Parathyroid adenoma (tissue), 2 donors: ENCODE measurements around the gene CNFN.

Source experiments
- H2AFZ ChIP-seq: fragments of 300-600 bp; sonication (generic); one replicate; pipeline ENCODE4 v1.7.0; 2017; ENCODE audit warnings: antibody characterized with exemption, mild to moderate bottlenecking
- H3K27ac ChIP-seq: fragments of 300-600 bp; sonication (generic); one replicate; pipeline ENCODE4 v1.7.0; 2017
- H3K27me3 ChIP-seq: fragments of 300-600 bp; sonication (generic); one replicate; pipeline ENCODE4 v1.7.0; 2017; ENCODE audit warnings: low read length; ENCODE audit not compliant: control insufficient read depth, insufficient read depth
- H3K36me3 ChIP-seq: fragments of 300-600 bp; sonication (generic); one replicate; pipeline ENCODE4 v1.7.0; 2017; ENCODE audit warnings: low read length; ENCODE audit not compliant: control insufficient read depth, insufficient read depth
- H3K4me1 ChIP-seq: fragments of 300-600 bp; sonication (generic); one replicate; pipeline ENCODE4 v1.7.0; 2017; ENCODE audit warnings: control low read depth
- H3K4me2 ChIP-seq: fragments of 300-600 bp; sonication (generic); one replicate; pipeline ENCODE4 v1.7.0; 2017; ENCODE audit warnings: low read length
- H3K4me3 ChIP-seq: fragments of 300-600 bp; sonication (generic); one replicate; pipeline ENCODE4 v1.7.0; 2017; ENCODE audit warnings: low read depth, low read length
- H3K79me2 ChIP-seq: fragments of 300-600 bp; sonication (generic); one replicate; pipeline ENCODE4 v1.7.0; 2017; ENCODE audit warnings: control low read depth
- H3K9ac ChIP-seq: fragments of 300-600 bp; sonication (generic); one replicate; pipeline ENCODE4 v1.7.0; 2017; ENCODE audit warnings: mild to moderate bottlenecking
- H3K9me3 ChIP-seq: fragments of 300-600 bp; sonication (generic); one replicate; pipeline ENCODE4 v1.7.0; 2017; ENCODE audit warnings: low read length; ENCODE audit not compliant: control insufficient read depth
- CTCF ChIP-seq: fragments of 300-600 bp; sonication (generic); IDR thresholded peaks from one replicate; pipeline ENCODE4 v1.7.0; 2017; ENCODE audit warnings: antibody characterized with exemption, mild to moderate bottlenecking
- donor health status: primary hyperparathyroidism.

The CNFN gene

GRCh38 chr19:42412227-42412626 lies 22.1 kb upstream of the CNFN start:
- H2AFZ ChIP-seq: no peak overlapping the region
- no peak overlapping the region for H3K4me2 ChIP-seq
- no peaks in the 10 kb centered on the region for H3K27me3 ChIP-seq
- no peaks in the 10 kb centered on the region for H3K9me3 ChIP-seq
- H3K79me2 ChIP-seq: no peaks in the 10 kb centered on the region
- no peak overlapping the region for H3K4me3 ChIP-seq
- H3K27ac ChIP-seq: no peak overlapping the region
- no peak overlapping the region for H3K9ac ChIP-seq
- H3K4me1 ChIP-seq: peaks cover 16% of the 10 kb centered on the region
- TF ChIP-seq CTCF: no peak
- H3K36me3 ChIP-seq: no peaks in the 10 kb centered on the region

GRCh38 chr19:42411581-42412178 lies 21.6 kb upstream of the CNFN start:
- Histone ChIP-seq H3K9me3 (no peaks in the 10 kb centered on the region), H3K36me3 (no peaks in the 10 kb centered on the region), H2AFZ (no peak overlapping the region), H3K4me3 (no peak overlapping the region), H3K4me1 (peaks cover 16% of the 10 kb centered on the region), H3K79me2 (no peaks in the 10 kb centered on the region), H3K27me3 (no peaks in the 10 kb centered on the region), H3K4me2 (no peak overlapping the region), H3K27ac (no peak overlapping the region), H3K9ac (no peak overlapping the region)
- TF ChIP-seq CTCF: no peak

GRCh38 chr19:42410371-42410770 lies 20.3 kb upstream of the CNFN start:
- peaks cover 16% of the 10 kb centered on the region for H3K4me1 ChIP-seq
- no peak overlapping the region for H3K27ac ChIP-seq
- H2AFZ ChIP-seq: no peak overlapping the region
- no peak for TF ChIP-seq CTCF
- H3K9me3 ChIP-seq: no peaks in the 10 kb centered on the region
- H3K79me2 ChIP-seq: no peaks in the 10 kb centered on the region
- no peak overlapping the region for H3K9ac ChIP-seq
- no peak overlapping the region for H3K4me3 ChIP-seq
- H3K36me3 ChIP-seq: no peaks in the 10 kb centered on the region
- no peak overlapping the region for H3K4me2 ChIP-seq
- H3K27me3 ChIP-seq: no peaks in the 10 kb centered on the region

GRCh38 chr19:42409477-42409876 lies 19.4 kb upstream of the CNFN start:
- Histone ChIP-seq H2AFZ (no peak overlapping the region), H3K9ac (no peak overlapping the region), H3K79me2 (no peaks in the 10 kb centered on the region), H3K4me2 (peak overlapping the region; percentile 15), H3K36me3 (no peaks in the 10 kb centered on the region), H3K27ac (no peak overlapping the region), H3K27me3 (no peaks in the 10 kb centered on the region), H3K9me3 (no peaks in the 10 kb centered on the region), H3K4me3 (no peak overlapping the region), H3K4me1 (peaks cover 16% of the 10 kb centered on the region)
- no peak for TF ChIP-seq CTCF

- Histone ChIP-seq H3K27me3 (no peaks in the 10 kb centered on the region), H3K4me3 (no peak overlapping the region), H3K4me2 (no peak overlapping the region), H3K9me3 (no peaks in the 10 kb centered on the region), H3K36me3 (no peaks in the 10 kb centered on the region), H3K4me1 (peaks cover 12% of the 10 kb centered on the region), H3K79me2 (no peaks in the 10 kb centered on the region), H3K27ac (no peak overlapping the region), H3K9ac (no peak overlapping the region), H2AFZ (no peak overlapping the region)
- TF ChIP-seq CTCF: no peak
Measured at GRCh38 chr19:42407816-42408175, 17.7 kb upstream of the CNFN start.
